Immature natural killer cell (primary cell): ENCODE measurements around the gene CLEC1B. TPM values are rescaled to one million over a fixed set of nuclear protein-coding genes. Genes with fewer than 3 reads are reported as not detected.
"Not testable (repeated sequence)": the region's sequence is repeated elsewhere in the genome, so short reads cannot be mapped to it uniquely, and the experiment has no call there.

ENCODE experiments used
- DNase-seq, 3 donors: peaks; one replicate each; pipeline ENCODE4 v3.0.0; 2022; ENCODE audit warnings: mixed read lengths in 1 of 3
- H3K27ac Mint-ChIP-seq, 6 donors: one replicate each; pipeline ENCODE4 v1.8.0; 2020; ENCODE audit warnings: mixed read lengths in 6 of 6, mild to moderate bottlenecking in 5 of 6, inconsistent platforms in 4 of 6, moderate library complexity in 3 of 6
- H3K27me3 Mint-ChIP-seq, 3 donors: one replicate each; pipeline ENCODE4 v1.8.0; 2020 to 2021; ENCODE audit warnings: low read depth in 3 of 3, mild to moderate bottlenecking in 3 of 3, mixed read lengths in 3 of 3, moderate library complexity in 3 of 3, inconsistent platforms in 1 of 3
- H3K36me3 Mint-ChIP-seq, 3 donors: one replicate each; pipeline ENCODE4 v1.8.0; 2020; ENCODE audit warnings: mixed read lengths in 3 of 3, inconsistent platforms in 2 of 3, mild to moderate bottlenecking in 2 of 3
- H3K4me1 Mint-ChIP-seq, 2 donors: one replicate each; pipeline ENCODE4 v1.8.0; 2020; ENCODE audit warnings: inconsistent platforms in 2 of 2, mild to moderate bottlenecking in 2 of 2, mixed read lengths in 2 of 2, moderate library complexity in 1 of 2
- H3K4me3 Mint-ChIP-seq, 5 donors: one replicate each; pipeline ENCODE4 v1.8.0; 2020; ENCODE audit warnings: mild to moderate bottlenecking in 5 of 5, mixed read lengths in 5 of 5, inconsistent platforms in 3 of 5, moderate library complexity in 3 of 5
- H3K9me3 Mint-ChIP-seq, 6 donors: one replicate each; pipeline ENCODE4 v1.8.0; 2020; ENCODE audit warnings: mild to moderate bottlenecking in 6 of 6, mixed read lengths in 6 of 6, inconsistent platforms in 4 of 6, moderate library complexity in 3 of 6
- polyA plus RNA-seq, 3 donors: library from polyadenylated mRNA; unstranded; fragments of 300-500 nt; fragmentation: Illumina TruSeq; gene quantifications; one replicate each; pipeline ENCODE4 v1.2.3, GENCODE V29; 2021

Gene CLEC1B
- polyA plus RNA-seq, 3 donors from 2014 or later, result 0.47 to 2.0 TPM; not detected in 1

DNA sequence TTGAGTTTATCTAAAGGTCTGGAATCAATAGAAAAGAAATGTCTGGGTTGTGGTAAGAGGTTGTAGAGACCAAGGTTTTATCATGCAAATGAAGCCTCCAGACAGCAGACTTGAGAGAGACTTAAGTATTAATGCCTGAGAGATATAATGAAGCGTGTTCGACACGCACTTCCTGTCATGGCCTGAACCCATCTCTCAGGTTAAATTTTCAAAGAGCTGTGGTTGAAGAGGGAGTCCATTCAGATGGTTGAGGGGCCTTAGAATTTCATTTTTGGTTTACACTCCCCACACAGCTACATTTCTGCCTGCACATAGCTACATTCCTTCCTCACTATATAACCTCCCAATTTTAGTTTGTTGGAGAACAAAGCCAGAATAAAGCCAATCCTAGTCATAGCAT, 37.8 kb downstream of the CLEC1B start:
- DNase-seq, result peak in 1 of 3 donors; percentile 4
- Mint-ChIP-seq H3K36me3 (no peaks in the 10 kb centered on the region), H3K27me3 (peaks cover 0 to under 1% (median 0%) of the 10 kb centered on the region in 3 donors), H3K9me3 (no peaks in the 10 kb centered on the region), H3K4me1 (peaks cover 37 to 54% of the 10 kb centered on the region in 2 donors), H3K4me3 (peak overlapping the region in 1 of 5 donors; percentile 27), H3K27ac (peak overlapping the region in 3 of 6 donors; percentile 1 to 54 (median 36))

DNA sequence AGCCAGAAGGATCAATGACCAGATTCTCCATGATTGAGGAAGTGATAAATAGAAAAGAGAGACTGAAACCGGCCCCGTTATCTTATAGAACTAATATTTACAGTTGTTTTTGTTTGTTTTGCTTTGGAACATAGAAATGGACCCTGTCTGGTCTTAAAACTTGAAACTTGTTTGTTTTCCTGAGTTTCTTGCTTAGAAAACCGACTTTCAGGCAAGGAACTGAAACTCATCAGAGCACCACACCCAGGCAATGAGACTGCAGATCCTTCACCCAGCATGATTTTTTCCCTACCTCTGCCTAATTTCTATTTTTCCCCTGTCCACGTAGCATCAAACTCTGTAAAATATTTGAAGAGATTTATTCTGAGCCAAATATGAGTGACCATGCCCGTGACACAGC, 38.3 kb downstream of the CLEC1B start:
- H3K4me3 Mint-ChIP-seq, result no peak overlapping the region
- no peak for DNase-seq
- H3K36me3 Mint-ChIP-seq, result no peaks in the 10 kb centered on the region
- no peaks in the 10 kb centered on the region for H3K27me3 Mint-ChIP-seq
- H3K9me3 Mint-ChIP-seq, result no peaks in the 10 kb centered on the region
- peak overlapping the region in 2 of 6 donors; percentile 54 to 59 for H3K27ac Mint-ChIP-seq
- H3K4me1 Mint-ChIP-seq, result peaks cover 42 to 59% of the 10 kb centered on the region in 2 donors

DNA sequence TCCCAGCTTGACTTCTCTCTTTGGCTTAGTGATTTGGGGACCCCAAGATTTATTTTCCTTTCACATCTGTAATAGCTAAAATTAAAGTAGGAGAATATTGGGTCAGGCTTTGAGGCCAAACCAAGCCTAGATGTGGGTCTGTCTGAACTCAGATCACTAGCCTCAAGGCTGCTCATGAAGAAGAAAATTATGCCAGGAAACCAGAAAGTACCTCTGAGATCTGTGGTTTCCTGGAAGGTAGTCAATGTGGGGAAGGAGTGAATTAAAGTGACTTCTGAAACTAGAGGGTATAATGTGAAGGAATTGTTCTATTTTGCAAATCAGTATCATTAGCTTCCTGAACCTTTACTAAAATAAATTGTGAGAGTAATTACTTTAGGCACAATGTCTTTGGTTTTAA, 41.1 kb downstream of the CLEC1B start:
- Mint-ChIP-seq H3K27me3 (peaks cover 0 to 2% (median 2%) of the 10 kb centered on the region in 3 donors), H3K4me3 (peak overlapping the region; percentile 39 to 76 (median 71)), H3K4me1 (peaks cover 48 to 68% of the 10 kb centered on the region in 2 donors), H3K27ac (peak overlapping the region; percentile 14 to 81 (median 36)), H3K36me3 (no peaks in the 10 kb centered on the region), H3K9me3 (no peaks in the 10 kb centered on the region)
- DNase-seq, result peak; percentile 25 to 41 (median 38)

DNA sequence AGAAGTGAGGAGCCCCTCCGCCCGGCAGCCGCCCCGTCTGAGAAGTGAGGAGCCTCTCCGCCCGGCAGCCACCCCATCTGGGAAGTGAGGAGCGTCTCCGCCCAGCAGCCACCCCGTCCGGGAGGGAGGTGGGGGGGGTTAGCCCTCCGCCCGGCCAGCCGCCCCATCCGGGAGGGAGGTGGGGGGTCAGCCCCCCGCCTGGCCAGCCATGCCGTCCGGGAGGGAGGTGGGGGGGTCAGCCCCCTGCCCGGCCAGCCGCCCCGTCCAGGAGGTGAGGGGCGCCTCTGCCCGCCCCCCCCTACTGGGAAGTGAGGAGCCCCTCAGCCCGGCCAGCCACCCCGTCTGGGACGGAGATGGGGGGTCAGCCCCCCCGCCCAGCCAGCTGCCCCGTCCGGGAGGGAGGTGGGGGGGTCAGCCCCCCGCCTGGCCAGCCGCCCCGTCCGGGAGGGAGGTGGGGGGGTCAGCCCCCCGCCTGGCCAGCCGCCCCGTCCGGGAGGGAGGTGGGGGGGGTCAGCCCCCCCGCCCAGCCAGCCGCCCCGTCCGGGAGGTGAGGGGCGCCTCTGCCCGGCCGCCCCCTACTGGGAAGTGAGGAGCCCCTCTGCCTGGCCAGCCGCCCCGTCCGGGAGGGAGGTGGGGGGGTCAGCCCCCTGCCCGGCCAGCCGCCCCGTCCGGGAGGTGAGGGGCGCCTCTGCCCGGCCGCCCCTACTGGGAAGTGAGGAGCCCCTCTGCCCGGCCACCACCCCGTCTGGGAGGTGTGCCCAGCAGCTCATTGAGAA, 45.8 kb downstream of the CLEC1B start:
- H3K4me1 Mint-ChIP-seq, result peaks cover 68 to 74% of the 10 kb centered on the region in 2 donors

DNA sequence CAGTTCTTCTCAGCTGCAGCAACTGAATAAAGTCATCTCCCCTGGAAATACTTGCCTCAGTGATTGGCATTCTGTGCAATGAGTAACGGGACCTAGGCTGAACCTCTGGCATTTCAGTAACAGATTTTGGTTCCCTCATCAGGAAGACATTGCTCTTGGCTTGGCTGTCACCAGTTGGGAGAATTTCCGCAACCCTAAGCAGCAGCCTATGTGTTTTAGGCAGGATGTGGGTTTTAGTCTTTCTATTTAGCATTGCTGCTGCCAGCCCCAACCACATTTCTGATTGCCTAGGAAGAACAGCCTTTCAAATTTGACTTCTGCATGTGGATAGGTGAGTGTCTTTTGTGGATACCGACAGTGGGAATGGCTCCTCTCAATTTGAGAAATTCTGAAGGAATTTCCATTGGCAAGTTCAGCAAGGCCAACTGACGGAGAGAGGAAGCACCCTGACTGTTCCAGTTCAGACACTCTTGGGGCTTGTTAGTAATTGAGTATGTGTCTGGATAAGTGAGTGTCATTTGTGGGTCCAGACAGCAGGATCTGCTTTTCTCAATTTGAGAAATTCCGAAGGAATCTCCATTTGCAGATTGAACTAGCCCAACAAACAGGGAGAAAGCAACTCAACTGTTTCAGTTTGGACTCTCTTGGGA, 47.8 kb downstream of the CLEC1B start:
- Mint-ChIP-seq H3K4me3 (peak overlapping the region; percentile 74 to 85 (median 81)), H3K9me3 (no peaks in the 10 kb centered on the region), H3K36me3 (no peaks in the 10 kb centered on the region), H3K4me1 (peaks cover 61 to 66% of the 10 kb centered on the region in 2 donors), H3K27me3 (peaks cover 2 to 4% (median 4%) of the 10 kb centered on the region in 3 donors), H3K27ac (peak overlapping the region; percentile 66 to 93 (median 83))
- DNase-seq, result peak; percentile 59 to 66 (median 65)

More for the DNA sequence above, 45.8 kb downstream of the CLEC1B start:
- not testable (repeated sequence) for H3K27me3 Mint-ChIP-seq, DNase-seq, H3K36me3 Mint-ChIP-seq, H3K9me3 Mint-ChIP-seq, H3K4me3 Mint-ChIP-seq, H3K27ac Mint-ChIP-seq

DNA sequence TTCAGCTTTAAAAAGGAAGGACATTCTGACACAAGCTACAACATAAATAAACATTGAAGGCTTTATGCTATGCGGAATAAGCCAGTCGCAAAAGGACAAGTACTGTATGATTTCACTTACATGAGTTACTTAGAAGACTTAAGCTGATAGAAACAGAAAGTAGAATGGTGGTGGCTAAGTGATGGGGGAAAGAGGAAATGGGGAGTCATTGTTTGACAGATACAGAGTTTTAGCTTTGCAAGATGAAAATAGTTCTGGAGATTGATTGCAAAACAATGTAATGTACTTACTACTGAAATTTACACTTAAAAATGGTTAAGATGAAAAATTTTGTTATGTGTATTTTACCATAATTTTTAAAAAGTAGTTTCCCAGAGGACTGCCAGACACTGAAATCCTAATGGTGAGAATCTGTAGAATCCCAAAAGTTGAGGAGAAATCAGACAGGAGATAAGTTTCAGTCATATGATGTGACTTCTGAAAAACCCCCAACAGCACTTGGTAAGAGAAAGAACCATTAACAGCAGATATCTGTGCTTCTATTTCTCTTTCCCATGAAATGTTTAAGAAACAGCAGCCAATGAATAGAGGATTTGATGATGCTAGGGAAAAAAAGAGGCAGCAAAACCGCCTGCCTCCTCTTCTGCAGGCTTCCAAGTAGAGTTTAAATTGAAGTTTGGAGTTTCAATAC, 50.2 kb downstream of the CLEC1B start:
- H3K27me3 Mint-ChIP-seq, result peaks cover 0 to 4% (median 2%) of the 10 kb centered on the region in 3 donors
- H3K36me3 Mint-ChIP-seq, result no peaks in the 10 kb centered on the region
- H3K4me1 Mint-ChIP-seq, result peaks cover 53 to 60% of the 10 kb centered on the region in 2 donors
- DNase-seq, result peak; percentile 50 to 52 (median 51)
- H3K27ac Mint-ChIP-seq, result peak overlapping the region; percentile 53 to 84 (median 74)
- H3K9me3 Mint-ChIP-seq, result no peaks in the 10 kb centered on the region
- peak overlapping the region; percentile 22 to 63 (median 47) for H3K4me3 Mint-ChIP-seq

DNA sequence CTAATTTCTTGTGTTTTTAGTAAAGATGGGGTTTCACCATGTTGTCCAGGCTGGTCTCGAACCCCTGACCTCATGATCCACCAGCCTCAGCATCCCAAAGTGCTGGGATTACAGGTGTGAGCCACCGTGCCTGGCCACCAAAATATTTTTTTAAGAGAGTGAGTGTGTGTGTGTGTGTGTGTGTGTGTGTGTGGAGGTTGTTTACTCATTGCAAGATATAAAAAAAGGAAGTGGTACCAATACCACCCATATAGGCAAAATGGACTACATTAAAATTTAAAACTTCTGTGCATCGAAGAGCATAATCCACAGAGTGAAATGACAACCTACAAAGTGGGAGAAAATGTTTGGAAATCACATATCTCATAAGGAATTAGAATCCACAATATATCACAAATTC, 51.2 kb downstream of the CLEC1B start:
- Mint-ChIP-seq H3K4me3 (peak overlapping the region in 3 of 5 donors; percentile 3 to 63 (median 16)), H3K27ac (peak overlapping the region in 3 of 6 donors; percentile 21 to 79 (median 77)), H3K9me3 (no peaks in the 10 kb centered on the region), H3K4me1 (peaks cover 61 to 68% of the 10 kb centered on the region in 2 donors), H3K27me3 (peaks cover 0 to 4% (median 2%) of the 10 kb centered on the region in 3 donors), H3K36me3 (no peaks in the 10 kb centered on the region)
- DNase-seq, result no peak

DNA sequence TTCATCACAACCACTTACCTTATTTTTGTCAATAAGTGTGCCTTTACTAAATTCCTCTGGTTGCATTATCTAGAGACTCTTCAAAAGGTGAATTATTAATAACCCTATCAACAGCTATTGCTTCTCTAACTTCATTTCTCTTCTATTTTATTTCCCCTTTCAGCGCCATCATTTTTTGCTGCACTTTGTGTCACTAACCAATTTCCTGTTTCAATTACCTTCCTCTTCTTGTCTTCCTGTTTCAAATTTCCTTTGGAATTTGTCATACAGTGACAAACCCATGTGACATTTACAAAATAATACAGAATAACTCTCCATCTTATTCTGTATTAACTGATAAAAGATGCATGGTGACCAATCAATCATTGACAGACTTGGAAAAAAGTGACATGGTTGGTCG, 54.5 kb downstream of the CLEC1B start:
- no peaks in the 10 kb centered on the region for H3K9me3 Mint-ChIP-seq
- peaks cover 0 to 2% (median 0%) of the 10 kb centered on the region in 3 donors for H3K27me3 Mint-ChIP-seq
- no peaks in the 10 kb centered on the region for H3K36me3 Mint-ChIP-seq
- no peak overlapping the region for H3K27ac Mint-ChIP-seq
- peaks cover 37 to 47% of the 10 kb centered on the region in 2 donors for H3K4me1 Mint-ChIP-seq
- H3K4me3 Mint-ChIP-seq, result peak overlapping the region in 1 of 5 donors; percentile 3
- DNase-seq, result no peak

DNA sequence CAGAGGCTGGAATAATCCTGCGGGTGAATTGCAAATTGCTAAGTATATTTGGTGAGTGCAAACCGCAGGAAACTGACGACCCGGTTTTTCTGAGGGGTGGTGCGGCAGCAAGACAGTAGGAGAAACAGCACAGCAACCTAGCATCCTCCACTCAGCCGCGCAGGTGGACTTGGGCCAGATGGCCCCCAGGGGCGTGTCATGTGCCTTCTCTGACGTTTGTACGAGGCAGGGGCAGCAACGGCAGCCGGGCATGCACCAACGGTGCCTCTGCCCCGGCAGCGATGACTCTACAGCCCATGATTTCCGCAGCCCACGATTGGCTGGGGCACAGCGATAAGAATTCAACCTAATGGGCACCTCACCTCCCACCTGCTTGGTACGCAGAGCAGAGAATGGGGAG, 55.7 kb downstream of the CLEC1B start:
- H3K4me3 Mint-ChIP-seq, result peak overlapping the region; percentile 33 to 73 (median 51)
- peak overlapping the region in 2 of 6 donors; percentile 25 to 32 for H3K27ac Mint-ChIP-seq
- H3K36me3 Mint-ChIP-seq, result no peaks in the 10 kb centered on the region
- no peaks in the 10 kb centered on the region for H3K9me3 Mint-ChIP-seq
- DNase-seq, result peak in 2 of 3 donors; percentile 15 to 17
- H3K27me3 Mint-ChIP-seq, result peaks cover 0 to 2% (median 0%) of the 10 kb centered on the region in 3 donors
- peaks cover 26 to 35% of the 10 kb centered on the region in 2 donors for H3K4me1 Mint-ChIP-seq

Other genes with a start within 250 kb of the CLEC1B start
- gene CD69, start 238.2 kb downstream of the CLEC1B start, polyA plus RNA-seq, result 100 to 1,000 TPM; 142 to 434 (median 240) TPM
- gene KLRF1, start 171.6 kb downstream of the CLEC1B start, polyA plus RNA-seq, result 1,000 to 10,000 TPM; 1,026 to 1,807 (median 1,127) TPM
- gene CLEC2B, start 129.8 kb downstream of the CLEC1B start, polyA plus RNA-seq, result 100 to 1,000 TPM in 2 of 3 donors, 10 to 100 TPM in 1; 92.8 to 134 (median 130) TPM
- gene KLRF2, start 117.6 kb downstream of the CLEC1B start, polyA plus RNA-seq, result 1 to 10 TPM in 1 of 3 donors, under 1 TPM in 1, not detected in 1; 0.94 to 3.4 TPM
- gene CLEC2A, start 66.8 kb downstream of the CLEC1B start, polyA plus RNA-seq, result not detected
- gene CLEC12A, start 27.7 kb downstream of the CLEC1B start, polyA plus RNA-seq, result 1 to 10 TPM; 2.9 to 5.6 (median 4.3) TPM
- gene CLEC12B, start 11.5 kb upstream of the CLEC1B start, polyA plus RNA-seq, result under 1 TPM in 1 of 3 donors, not detected in 2; 0.67 TPM
- gene CLEC9A, start 31.6 kb upstream of the CLEC1B start, polyA plus RNA-seq, result under 1 TPM in 1 of 3 donors, not detected in 2; 0.99 TPM
- gene CLEC1A, start 99.9 kb upstream of the CLEC1B start, polyA plus RNA-seq, result not detected
- gene CLEC7A, start 131.1 kb upstream of the CLEC1B start, polyA plus RNA-seq, result 1 to 10 TPM in 2 of 3 donors, not detected in 1; 1.4 to 2.0 TPM
- not detected for gene OLR1, start 173.0 kb upstream of the CLEC1B start, polyA plus RNA-seq
- gene TMEM52B, start 179.9 kb upstream of the CLEC1B start, polyA plus RNA-seq, result not detected
- 10 to 100 TPM; 50.8 to 69.3 (median 53.9) TPM for gene GABARAPL1, start 213.8 kb upstream of the CLEC1B start, polyA plus RNA-seq